ENCODE data around the gene DAB2.

The DAB2 gene

GRCh38 chr5:39443911-39444310 lies 19.1 kb upstream of the DAB2 start:
- no peaks in the 10 kb centered on the region for H3K9me3 ChIP-seq (ENCODE audit: control insufficient read depth, low read length)
- no peaks in the 10 kb centered on the region for H3K36me3 ChIP-seq (ENCODE audit: control insufficient read depth, insufficient read depth, low read length)
- no peak overlapping the region for H3K27ac ChIP-seq
- no peak overlapping the region for H3K4me2 ChIP-seq (ENCODE audit: low read length)
- no peaks in the 10 kb centered on the region for H3K79me2 ChIP-seq
- no peaks in the 10 kb centered on the region for H3K27me3 ChIP-seq (ENCODE audit: control insufficient read depth, insufficient read depth, low read length)
- no peaks in the 10 kb centered on the region for H3K4me1 ChIP-seq
- H3K9ac ChIP-seq, result no peak overlapping the region
- H2AFZ ChIP-seq, result no peak overlapping the region
- no peak overlapping the region for H3K4me3 ChIP-seq (ENCODE audit: low read depth, low read length)
- no peak for TF ChIP-seq CTCF (IDR thresholded peaks at IDR 0.05)

- H3K9me3 ChIP-seq (ENCODE audit: control insufficient read depth, low read length), result no peaks in the 10 kb centered on the region
- no peak overlapping the region for H3K4me2 ChIP-seq (ENCODE audit: low read length)
- H3K79me2 ChIP-seq, result no peaks in the 10 kb centered on the region
- no peaks in the 10 kb centered on the region for H3K36me3 ChIP-seq (ENCODE audit: control insufficient read depth, insufficient read depth, low read length)
- H3K27me3 ChIP-seq (ENCODE audit: control insufficient read depth, insufficient read depth, low read length), result no peaks in the 10 kb centered on the region
- H3K4me1 ChIP-seq, result no peaks in the 10 kb centered on the region
- no peak for TF ChIP-seq CTCF (IDR thresholded peaks at IDR 0.05)
- no peak overlapping the region for H3K9ac ChIP-seq
- no peak overlapping the region for H2AFZ ChIP-seq
- no peak overlapping the region for H3K4me3 ChIP-seq (ENCODE audit: low read depth, low read length)
- no peak overlapping the region for H3K27ac ChIP-seq
Observed at GRCh38 chr5:39442991-39443390, 18.2 kb upstream of the DAB2 start.

GRCh38 chr5:39441838-39442237 lies 17.1 kb upstream of the DAB2 start:
- Histone ChIP-seq H2AFZ (no peak overlapping the region), H3K4me2 (ENCODE audit: low read length) (no peak overlapping the region), H3K36me3 (ENCODE audit: control insufficient read depth, insufficient read depth, low read length) (no peaks in the 10 kb centered on the region), H3K4me3 (ENCODE audit: low read depth, low read length) (no peak overlapping the region), H3K79me2 (no peaks in the 10 kb centered on the region), H3K27me3 (ENCODE audit: control insufficient read depth, insufficient read depth, low read length) (no peaks in the 10 kb centered on the region), H3K9me3 (ENCODE audit: control insufficient read depth, low read length) (no peaks in the 10 kb centered on the region), H3K27ac (no peak overlapping the region), H3K9ac (no peak overlapping the region), H3K4me1 (no peaks in the 10 kb centered on the region)
- TF ChIP-seq CTCF (IDR thresholded peaks at IDR 0.05), result no peak

GRCh38 chr5:39440958-39441624 lies 16.3 kb upstream of the DAB2 start:
- H3K27ac ChIP-seq, result no peak overlapping the region
- H3K4me2 ChIP-seq (ENCODE audit: low read length), result no peak overlapping the region
- TF ChIP-seq CTCF (IDR thresholded peaks at IDR 0.05), result no peak
- H3K4me3 ChIP-seq (ENCODE audit: low read depth, low read length), result no peak overlapping the region
- no peak overlapping the region for H3K9ac ChIP-seq
- no peaks in the 10 kb centered on the region for H3K79me2 ChIP-seq
- H3K4me1 ChIP-seq, result no peaks in the 10 kb centered on the region
- H3K36me3 ChIP-seq (ENCODE audit: control insufficient read depth, insufficient read depth, low read length), result no peaks in the 10 kb centered on the region
- no peaks in the 10 kb centered on the region for H3K9me3 ChIP-seq (ENCODE audit: control insufficient read depth, low read length)
- H3K27me3 ChIP-seq (ENCODE audit: control insufficient read depth, insufficient read depth, low read length), result no peaks in the 10 kb centered on the region
- no peak overlapping the region for H2AFZ ChIP-seq
